Fibroblast of peridontal ligament (primary cell): ENCODE results near the gene AGFG2.
"Not testable (repeated sequence)": the region's sequence is repeated elsewhere in the genome, so short reads cannot be mapped to it uniquely, and the experiment has no call there.

Experiments
- DNase-seq: peaks from one replicate; pipeline ENCODE4 v3.0.0-alpha.2; 2010; ENCODE audit errors: extremely low read depth

AGFG2 gene

GRCh38 chr7:100552532-100552931 lies 13.5 kb downstream of the AGFG2 start:
- DNase-seq, result no peak

GRCh38 chr7:100553032-100553431 lies 14.0 kb downstream of the AGFG2 start:
- no peak for DNase-seq

DNA sequence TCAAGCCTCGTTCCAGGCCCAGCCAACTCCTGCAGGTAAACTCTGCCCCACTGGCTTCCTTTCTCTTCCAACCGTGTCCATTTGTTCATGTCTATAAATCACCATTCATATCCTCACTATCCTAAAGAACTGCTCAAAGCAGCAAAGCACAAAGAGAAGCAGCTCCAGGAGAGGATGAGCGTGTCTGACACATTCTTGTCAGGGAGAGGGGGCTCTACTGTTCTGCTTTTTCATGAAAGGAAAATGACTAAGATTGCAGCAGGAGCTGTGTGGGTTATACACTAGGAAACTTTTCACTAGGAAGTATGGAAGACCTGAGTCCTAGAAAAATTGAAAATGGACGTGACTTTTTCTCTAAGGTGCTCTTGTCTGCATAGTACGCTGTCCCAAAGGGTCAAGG lies 16.7 kb downstream of the AGFG2 start:
- no peak for DNase-seq

DNA sequence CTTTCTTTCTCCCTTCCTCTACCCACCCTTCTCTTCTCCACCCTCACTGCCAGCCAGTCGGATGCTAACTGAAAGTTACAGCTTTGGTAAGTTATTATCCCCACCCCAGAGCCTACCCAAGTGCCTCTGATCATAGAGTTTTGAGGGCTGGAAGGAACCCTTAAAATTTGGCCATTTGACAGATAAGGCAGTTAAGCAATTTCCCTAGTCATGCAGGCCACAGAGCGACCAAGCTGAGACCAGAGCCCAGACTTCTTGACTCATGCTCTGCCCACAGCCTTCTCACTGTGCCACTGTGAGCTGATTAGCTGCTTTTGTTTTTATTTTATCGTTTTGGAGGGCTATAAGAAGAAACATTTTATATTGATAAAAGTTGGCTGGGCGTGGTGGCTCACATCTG lies 17.5 kb downstream of the AGFG2 start:
- peak; percentile 82 for DNase-seq

DNA sequence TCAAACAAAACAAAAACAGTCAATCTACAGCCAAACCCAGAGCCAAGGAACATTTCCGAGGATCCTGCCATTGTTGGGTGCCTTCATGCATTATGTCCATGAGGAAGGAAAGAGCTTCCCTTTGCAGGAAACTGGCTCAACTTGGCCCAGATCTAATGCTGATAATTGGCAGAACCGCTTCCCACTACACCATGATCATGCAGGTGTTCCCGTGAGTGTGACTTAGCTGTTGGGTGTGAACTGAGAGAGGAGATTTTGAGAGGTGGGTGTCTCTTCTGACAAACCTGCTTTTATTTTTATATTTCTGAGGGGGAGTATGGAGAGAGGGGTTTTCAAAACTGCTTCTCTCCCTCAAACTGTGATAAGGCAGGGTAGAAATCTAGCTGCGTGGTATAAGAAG lies 20.1 kb downstream of the AGFG2 start:
- DNase-seq, result no peak

DNA sequence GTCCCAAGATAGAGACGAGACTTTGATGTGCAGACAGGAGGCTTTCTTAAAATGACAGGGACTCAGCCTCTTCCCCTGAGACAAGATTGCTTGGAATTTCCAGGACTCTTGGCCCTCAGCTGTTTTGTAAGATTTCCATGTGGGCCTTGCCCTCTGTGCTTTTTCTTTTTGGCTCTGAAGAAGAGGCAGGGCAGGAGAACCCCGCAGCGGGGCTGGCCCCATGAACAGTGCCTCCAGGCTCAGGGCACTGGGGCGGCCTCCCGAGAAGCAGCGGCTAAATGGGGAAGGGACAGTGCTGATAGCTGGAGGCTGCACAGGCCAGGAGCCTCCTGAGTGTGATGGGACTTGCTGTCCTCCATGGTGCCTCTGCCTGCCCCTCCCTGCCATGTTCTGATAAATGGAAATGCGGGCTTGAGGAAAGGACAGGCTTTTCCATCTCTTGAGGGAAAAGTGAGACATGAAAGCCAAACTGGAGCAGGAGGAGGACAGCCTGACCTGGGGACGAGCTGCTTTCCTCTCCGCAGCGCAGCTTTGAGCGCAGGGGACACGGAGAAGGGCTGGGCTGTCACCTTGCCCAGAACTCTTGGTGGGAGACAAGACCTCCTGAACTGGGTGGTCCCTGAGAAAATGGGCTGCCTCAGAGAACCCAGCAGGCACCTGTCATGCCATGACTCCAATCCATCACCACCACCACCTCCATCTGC lies 22.6 kb downstream of the AGFG2 start:
- no peak for DNase-seq

- DNase-seq, result no peak
Measured at GRCh38 chr7:100562195-100563099, 23.4 kb downstream of the AGFG2 start.

DNA sequence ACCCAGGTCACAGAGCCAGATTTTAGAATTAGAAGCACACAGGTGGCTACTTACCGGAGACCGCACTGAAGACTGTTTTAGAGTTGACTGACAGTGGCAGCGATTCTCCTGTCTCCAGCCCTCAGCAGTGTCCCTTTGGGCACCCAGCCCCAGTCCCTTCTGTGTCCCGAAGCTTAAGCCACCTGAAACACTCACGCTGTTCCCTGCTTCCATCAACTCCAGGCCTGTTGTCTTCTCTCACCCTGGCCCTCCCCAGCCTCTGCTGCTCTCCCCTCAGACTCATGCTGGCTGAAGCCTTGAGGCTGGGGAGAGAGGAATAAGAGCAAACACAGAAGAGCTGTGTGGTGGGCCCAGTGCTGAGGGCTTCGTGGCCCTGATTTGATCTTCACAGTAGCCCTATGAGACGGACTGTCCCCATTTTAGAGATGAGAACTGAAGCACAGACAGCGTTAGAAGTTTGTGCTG lies 24.1 kb downstream of the AGFG2 start:
- no peak for DNase-seq

- peak; percentile 72 for DNase-seq
Measured at GRCh38 chr7:100563809-100564400, 24.9 kb downstream of the AGFG2 start.

- not testable (repeated sequence) for DNase-seq
Measured at GRCh38 chr7:100564405-100564804, 25.4 kb downstream of the AGFG2 start.

GRCh38 chr7:100565133-100565571 lies 26.1 kb downstream of the AGFG2 start:
- DNase-seq, result no peak

DNA sequence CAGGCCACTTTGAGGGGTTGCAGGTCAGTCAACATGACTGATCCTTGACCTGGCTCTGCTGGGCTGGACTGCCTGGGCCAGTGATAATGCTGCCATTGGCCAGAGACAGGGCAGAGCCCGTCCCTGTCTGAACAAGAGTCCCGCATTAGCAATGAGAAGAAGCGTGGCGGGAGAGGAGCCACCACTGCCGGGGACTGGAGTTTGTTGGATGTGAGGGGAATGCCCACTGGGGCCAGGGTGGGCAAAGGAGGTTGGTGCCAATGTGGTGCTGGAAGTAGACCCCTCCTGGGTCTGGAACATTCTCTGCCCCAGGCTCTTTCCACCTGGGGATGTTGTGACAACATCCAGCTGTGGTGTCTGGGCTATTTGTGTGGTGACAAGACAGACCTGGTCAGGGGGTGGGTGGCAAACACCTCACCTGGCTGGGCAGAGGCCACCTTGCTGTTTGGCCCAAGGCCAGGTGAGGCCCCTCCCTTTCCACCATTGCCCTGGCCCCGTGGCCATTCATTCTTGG lies 27.1 kb downstream of the AGFG2 start:
- DNase-seq, result no peak

DNA sequence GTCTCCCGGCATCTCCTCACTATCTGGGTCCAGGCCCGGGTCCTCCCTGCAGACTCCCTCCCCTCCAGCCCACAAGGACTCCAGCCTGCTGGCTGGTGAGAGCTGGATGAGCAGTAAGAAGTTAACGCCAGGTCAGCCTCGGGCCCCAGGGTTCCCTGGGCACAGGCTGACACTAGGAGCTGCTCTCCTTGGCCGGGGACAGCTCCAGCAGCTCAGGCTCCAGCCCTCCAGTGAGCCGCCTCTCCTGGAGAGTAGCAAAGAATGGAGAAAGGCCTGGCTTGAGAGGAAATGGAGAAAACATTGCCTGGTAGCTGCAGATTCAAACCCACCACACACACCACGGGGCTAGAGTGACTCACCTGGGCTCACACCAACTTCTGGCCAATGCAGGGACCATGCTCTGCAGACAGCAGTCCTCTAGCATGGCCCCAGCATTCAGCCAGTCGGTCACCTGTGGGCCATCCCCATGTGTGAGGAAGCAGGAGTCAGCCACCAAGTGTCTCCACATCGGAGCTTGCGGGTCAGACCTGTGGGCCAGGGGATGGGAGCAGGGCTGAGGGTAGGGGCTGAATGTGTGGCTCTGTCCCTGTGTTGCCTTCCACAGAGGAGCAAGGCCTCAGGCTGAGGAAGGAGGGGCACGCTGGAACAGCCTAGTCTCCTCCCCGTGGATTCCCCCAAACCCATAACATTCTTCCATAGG lies 28.2 kb downstream of the AGFG2 start:
- no peak for DNase-seq

- DNase-seq, result no peak
Measured at GRCh38 chr7:100567751-100568175, 28.8 kb downstream of the AGFG2 start.

DNA sequence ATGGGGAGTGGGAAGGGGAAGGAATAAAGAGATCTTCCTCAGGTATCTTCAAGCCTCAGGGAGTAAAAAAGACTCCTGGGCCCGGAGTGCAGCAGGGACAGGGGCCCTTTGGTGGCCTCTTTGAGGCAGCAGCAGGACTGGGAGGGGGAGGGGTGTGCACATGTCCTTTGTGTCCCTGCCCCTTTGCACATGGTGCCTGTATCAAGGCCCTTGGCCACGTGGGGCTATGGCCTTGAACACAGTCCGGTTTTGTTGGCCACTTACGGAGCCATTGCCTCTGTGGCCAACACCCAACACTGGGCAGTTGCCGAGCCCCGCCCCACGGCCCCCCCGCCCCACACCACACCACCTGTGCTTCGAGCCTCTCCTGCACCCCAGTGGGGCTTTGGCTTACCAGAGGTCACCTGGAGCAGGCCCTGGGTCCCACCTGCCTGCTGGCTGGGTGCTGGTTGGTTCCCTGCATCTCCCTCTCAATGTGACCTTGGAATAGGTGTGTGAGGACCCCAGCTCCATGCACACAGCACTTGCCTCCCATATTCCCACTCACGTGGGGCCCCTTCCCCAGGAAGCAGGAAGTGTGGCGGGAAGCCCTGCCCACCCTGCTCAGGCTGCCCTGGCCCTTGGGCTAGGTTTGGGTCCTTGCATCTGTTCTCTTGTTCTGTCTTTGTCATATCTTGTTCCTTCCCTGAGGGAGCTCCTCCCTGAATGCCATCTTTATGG lies 29.3 kb downstream of the AGFG2 start:
- no peak for DNase-seq

DNA sequence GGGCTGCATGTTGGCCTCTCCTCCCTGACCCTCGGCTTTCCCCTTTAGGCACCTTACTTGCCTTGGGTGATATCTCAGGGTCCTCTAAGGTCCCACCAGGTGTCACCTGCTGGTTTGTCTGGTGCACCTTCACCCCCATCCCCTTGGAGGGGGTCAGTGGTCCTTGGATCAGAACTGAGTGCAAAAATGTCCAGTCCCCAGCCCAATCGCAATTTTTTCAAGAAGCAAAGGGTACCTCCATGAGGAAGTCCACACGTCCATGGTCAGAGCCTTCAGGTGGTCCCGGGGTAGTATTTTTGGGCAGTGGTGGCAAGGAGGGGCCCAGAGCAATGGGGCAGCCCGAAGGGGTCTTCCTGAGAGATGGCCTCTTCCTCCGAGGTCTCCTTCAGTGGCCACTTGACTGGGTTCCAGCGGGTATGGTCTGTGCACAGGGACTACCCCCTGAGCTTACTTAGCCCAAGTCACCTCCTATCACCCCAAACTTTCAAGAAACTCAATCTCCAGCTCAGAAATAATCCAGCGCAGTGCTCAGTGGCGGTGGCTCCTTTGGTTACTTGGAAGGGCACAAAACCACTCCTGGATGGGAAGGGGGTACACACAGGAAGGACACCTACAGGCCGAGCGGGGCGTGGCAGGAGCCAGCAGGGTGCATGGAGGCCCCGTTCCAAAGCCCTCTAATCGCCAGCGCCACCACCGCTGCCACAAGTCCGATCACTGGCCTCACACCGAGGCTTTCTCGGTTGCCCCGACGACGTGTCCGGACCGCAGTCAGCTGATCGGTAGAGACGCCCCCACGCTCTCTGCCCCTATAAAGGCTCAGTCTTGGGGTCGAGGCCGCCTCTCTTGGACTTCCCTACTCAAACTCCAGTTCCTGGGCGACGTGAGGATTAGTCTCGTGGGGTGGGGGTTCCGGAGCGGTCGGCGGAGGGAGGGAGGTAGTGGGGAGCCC lies 30.2 kb downstream of the AGFG2 start:
- no peak for DNase-seq

- DNase-seq, result no peak
Measured at GRCh38 chr7:100570954-100571828, 32.2 kb downstream of the AGFG2 start.

- DNase-seq, result no peak
Measured at GRCh38 chr7:100571829-100572116, 32.8 kb downstream of the AGFG2 start.
